DOHH2 (cell line): ENCODE measurements around the gene ANKRD29.

Experiments
- CTCF ChIP-seq: fragments of 200-600 bp; sonication (generic); IDR thresholded peaks from one replicate; pipeline ENCODE4 v1.5.1; 2014; ENCODE audit warnings: antibody characterized with exemption, mild to moderate bottlenecking, low read depth, low read length; ENCODE audit not compliant: poor library complexity, severe bottlenecking
- EZH2phosphoT487 ChIP-seq: fragments of 200-600 bp; sonication (generic); IDR thresholded peaks from 2 replicates; pipeline ENCODE4 v1.6.1; 2017; ENCODE audit warnings: borderline replicate concordance, mild to moderate bottlenecking, antibody characterized with exemption, low read length, moderate library complexity, mixed read lengths

GRCh38 chr18:23648940-23649607 lies 13.6 kb downstream of the ANKRD29 start:
- no peak for TF ChIP-seq CTCF
- TF ChIP-seq EZH2phosphoT487 = no peak
